Esophagus squamous epithelium (tissue), 5 donors: Measurements from ENCODE around the gene TSPAN18. TPM values are rescaled to one million over a fixed set of nuclear protein-coding genes. Genes with fewer than 3 reads are reported as not detected.

ENCODE experiments used
- DNase-seq: peaks from one replicate; lab custom pipeline; 2025; lab: John Stamatoyannopoulos, UW
- H3K27ac ChIP-seq, 4 donors: fragments of 200-600 bp; sonication (generic); one replicate each; pipeline ENCODE4 v1.5.1; 2016 to 2019; ENCODE audit warnings: mild to moderate bottlenecking in 1 of 4
- H3K27me3 ChIP-seq, 4 donors: fragments of 200-600 bp; sonication (generic); 1 replicate in 3 of 4; 2 replicates in 1 of 4; pipeline versions ENCODE4 v1.5.1 to v1.6.0; 2017 to 2021; ENCODE audit warnings: antibody characterized with exemption in 1 of 4
- H3K36me3 ChIP-seq, 3 donors: fragments of 200-600 bp; sonication (generic); one replicate each; pipeline ENCODE4 v1.5.1; 2016 to 2019
- H3K4me1 ChIP-seq, 3 donors: fragments of 200-600 bp; sonication (generic); one replicate each; pipeline ENCODE4 v1.5.1; 2017 to 2019
- H3K4me3 ChIP-seq, 4 donors: fragments of 200-600 bp; sonication (generic); 1 replicate in 3 of 4; 2 replicates in 1 of 4; pipeline ENCODE4 v1.5.1; 2016 to 2019; ENCODE audit warnings: mild to moderate bottlenecking in 2 of 4, moderate library complexity in 1 of 4
- H3K9me3 ChIP-seq, 3 donors: fragments of 200-600 bp; sonication (generic); one replicate each; pipeline ENCODE4 v1.5.1; 2016 to 2019
- POLR2A ChIP-seq, 4 donors: fragments of 450-650 bp; IDR thresholded peaks; one replicate each; pipeline ENCODE4 v1.6.1; 2017; ENCODE audit warnings: antibody characterized with exemption in 4 of 4, mild to moderate bottlenecking in 4 of 4, moderate library complexity in 3 of 4
- WGBS, 2 donors: methylation state at CpG; one replicate each; pipeline ENCODE4 v1.1.5; 2018; 5-methylcytosine and 5-hydroxymethylcytosine counted together
- intact Hi-C: fragments of 100-400 bp; cut with DNase I; formaldehyde crosslinking; loops from one replicate; pipeline ENCODE4 v1.15.0; 2022
- total RNA-seq, 4 donors: library from RNA; depleted of rRNA; stranded (reverse); fragments of >200 nt; gene quantifications; one replicate each; pipeline ENCODE4 v1.1.0, GENCODE V29; 2016
- TF ChIP-seq, protein P1 (sequence below), 6 experiments: fragments of 450-650 bp in 4 of 6; fragments of 200-600 bp in 2 of 6; sonication (generic) in 2 of 6; IDR thresholded peaks; one replicate each; pipeline ENCODE4 v1.5.1; 2016 to 2019; ENCODE audit warnings: antibody characterized with exemption in 6 of 6, mild to moderate bottlenecking in 4 of 6, moderate library complexity in 4 of 6
- donor health status: DM: yes; HTN: yes; CAD: no.

Gene TSPAN18
- total RNA-seq, 4 donors from 2014 or later = 0.80 to 4.4 (median 2.0) TPM

DNA sequence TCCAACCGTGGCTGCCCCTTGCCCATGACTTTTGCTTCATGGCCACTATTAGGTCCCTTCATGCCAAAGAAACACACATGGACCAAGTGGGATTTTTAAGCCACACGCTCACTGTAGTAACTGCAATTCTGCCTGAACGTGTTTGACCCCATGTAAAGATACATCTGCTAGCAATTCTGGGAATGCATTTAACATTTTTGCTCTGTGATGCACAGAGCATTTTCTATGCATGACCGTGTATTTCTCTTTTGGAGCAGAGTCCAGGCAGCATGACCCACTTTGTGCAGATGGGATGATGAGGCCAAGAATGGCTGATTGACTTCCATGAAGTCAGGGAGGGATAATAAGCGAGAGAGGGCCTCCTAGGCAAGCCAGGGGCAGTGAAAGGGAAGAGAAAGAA is 115.5 kb downstream of the TSPAN18 start:
- DNase-seq = no peak
- peaks cover 0 to 14% (median 0%) of the 10 kb centered on the region in 3 donors for H3K4me1 ChIP-seq
- intact Hi-C loops = no loop called here
- peaks cover 0 to 6% (median 0%) of the 10 kb centered on the region in 3 donors for H3K9me3 ChIP-seq
- 68 to 83% methylated on average over 4 to 5 of the region's 5 CpGs for WGBS, 2 donors
- no peak for TF ChIP-seq POLR2A (IDR thresholded peaks at IDR 0.05)
- TF ChIP-seq, protein P1, sequence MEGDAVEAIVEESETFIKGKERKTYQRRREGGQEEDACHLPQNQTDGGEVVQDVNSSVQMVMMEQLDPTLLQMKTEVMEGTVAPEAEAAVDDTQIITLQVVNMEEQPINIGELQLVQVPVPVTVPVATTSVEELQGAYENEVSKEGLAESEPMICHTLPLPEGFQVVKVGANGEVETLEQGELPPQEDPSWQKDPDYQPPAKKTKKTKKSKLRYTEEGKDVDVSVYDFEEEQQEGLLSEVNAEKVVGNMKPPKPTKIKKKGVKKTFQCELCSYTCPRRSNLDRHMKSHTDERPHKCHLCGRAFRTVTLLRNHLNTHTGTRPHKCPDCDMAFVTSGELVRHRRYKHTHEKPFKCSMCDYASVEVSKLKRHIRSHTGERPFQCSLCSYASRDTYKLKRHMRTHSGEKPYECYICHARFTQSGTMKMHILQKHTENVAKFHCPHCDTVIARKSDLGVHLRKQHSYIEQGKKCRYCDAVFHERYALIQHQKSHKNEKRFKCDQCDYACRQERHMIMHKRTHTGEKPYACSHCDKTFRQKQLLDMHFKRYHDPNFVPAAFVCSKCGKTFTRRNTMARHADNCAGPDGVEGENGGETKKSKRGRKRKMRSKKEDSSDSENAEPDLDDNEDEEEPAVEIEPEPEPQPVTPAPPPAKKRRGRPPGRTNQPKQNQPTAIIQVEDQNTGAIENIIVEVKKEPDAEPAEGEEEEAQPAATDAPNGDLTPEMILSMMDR (IDR thresholded peaks at IDR 0.05) = no peak
- no peaks in the 10 kb centered on the region for H3K36me3 ChIP-seq
- H3K27me3 ChIP-seq = peaks cover 0 to 24% (median 0%) of the 10 kb centered on the region in 4 donors
- H3K4me3 ChIP-seq = no peak overlapping the region
- peak overlapping the region in 2 of 4 donors; percentile 14 to 42 for H3K27ac ChIP-seq

DNA sequence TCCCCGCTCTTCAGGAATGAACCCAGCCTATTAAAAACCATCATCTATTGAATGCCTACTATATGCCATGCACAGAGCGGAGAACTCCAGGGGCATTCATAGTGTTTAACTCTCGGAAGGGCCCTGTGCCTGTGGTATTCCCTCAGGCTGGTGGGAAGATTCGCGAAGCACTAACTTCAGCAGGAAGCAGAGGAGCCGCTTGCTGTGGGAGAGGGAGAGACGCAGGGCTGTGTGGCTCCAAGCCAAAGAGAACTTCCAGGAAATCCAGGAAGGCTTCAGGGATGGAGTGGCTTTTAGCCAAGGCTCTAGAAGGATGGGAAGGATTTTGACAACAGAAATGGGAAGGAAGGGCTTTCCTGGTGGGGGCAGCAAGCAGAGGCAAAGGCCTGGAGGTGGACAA is 120.1 kb downstream of the TSPAN18 start:
- H3K36me3 ChIP-seq = no peaks in the 10 kb centered on the region
- no peaks in the 10 kb centered on the region for H3K27me3 ChIP-seq
- no peak for DNase-seq
- H3K4me3 ChIP-seq = no peak overlapping the region
- H3K9me3 ChIP-seq = peaks cover 0 to 9% (median 0%) of the 10 kb centered on the region in 3 donors
- no peak overlapping the region for H3K27ac ChIP-seq
- WGBS, 2 donors = 74 to 76% methylated on average over 3 to 6 of the region's 7 CpGs
- intact Hi-C loops = no loop called here
- TF ChIP-seq, protein P1 (IDR thresholded peaks at IDR 0.05) = no peak
- no peak for TF ChIP-seq POLR2A (IDR thresholded peaks at IDR 0.05)
- H3K4me1 ChIP-seq = no peaks in the 10 kb centered on the region

DNA sequence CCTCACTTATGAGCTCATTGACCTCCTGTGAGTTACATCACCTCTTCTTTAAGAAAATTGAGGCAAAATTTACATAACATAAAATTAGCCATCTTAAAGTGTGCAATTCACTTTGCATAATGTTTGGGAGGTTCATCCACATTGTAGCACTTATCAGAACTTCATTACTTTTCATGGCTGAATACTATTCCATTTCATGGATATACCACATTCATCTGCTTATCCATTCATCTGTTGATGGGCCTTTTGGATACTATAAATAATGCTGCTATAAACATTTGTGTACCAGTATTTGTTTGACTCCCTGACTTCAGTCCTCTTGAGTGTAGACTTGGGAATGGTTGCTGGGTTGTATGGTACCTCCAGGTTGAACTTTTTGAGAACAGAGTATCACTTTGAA is 120.6 kb downstream of the TSPAN18 start:
- no peaks in the 10 kb centered on the region for H3K36me3 ChIP-seq
- H3K27me3 ChIP-seq = no peaks in the 10 kb centered on the region
- H3K4me1 ChIP-seq = no peaks in the 10 kb centered on the region
- no peak overlapping the region for H3K27ac ChIP-seq
- intact Hi-C loops = no loop called here
- no peak overlapping the region for H3K4me3 ChIP-seq
- DNase-seq = no peak
- H3K9me3 ChIP-seq = peaks cover 0 to 9% (median 0%) of the 10 kb centered on the region in 3 donors
- TF ChIP-seq POLR2A (IDR thresholded peaks at IDR 0.05) = no peak
- TF ChIP-seq, protein P1 (IDR thresholded peaks at IDR 0.05) = no peak

DNA sequence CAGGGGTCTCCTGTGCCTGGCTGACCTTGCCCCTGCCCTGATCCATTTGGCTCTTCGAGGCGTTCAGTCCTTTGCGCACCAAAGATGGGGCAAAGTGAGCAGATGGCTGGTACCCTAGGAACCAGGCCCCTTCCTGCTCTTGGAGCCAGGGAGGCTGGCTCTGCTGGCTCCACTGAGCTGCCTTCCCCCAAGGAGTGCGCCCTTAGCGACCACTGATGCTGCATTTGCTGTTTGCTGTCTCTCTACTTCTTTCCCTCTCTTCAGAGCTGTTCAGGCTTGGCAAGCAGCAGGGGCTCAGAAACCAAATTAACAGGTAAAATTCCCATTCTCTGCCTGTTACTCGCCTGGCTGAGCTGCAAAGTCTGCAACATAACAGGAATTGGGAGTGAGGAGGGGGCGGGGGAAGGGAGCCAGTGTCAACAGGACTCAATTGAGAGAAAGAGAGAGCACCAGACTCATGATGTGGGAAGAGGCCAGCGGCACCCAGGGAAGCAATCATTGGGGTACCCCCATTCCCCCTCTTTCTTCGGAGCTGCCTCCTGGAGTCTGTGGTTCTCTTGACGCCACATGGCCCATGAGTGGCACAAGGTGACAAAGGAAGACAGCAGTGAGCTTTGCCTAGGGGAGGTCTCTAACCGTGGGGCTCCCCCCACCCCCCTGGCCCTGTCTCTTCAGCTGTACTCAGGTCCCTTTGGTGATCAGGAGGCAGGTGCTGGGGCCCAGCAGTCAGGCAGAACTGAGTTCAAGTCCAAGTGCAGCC is 121.6 kb downstream of the TSPAN18 start:
- no peak overlapping the region for H3K4me3 ChIP-seq
- no peaks in the 10 kb centered on the region for H3K4me1 ChIP-seq
- peaks cover 0 to 9% (median 0%) of the 10 kb centered on the region in 3 donors for H3K9me3 ChIP-seq
- no peaks in the 10 kb centered on the region for H3K27me3 ChIP-seq
- H3K36me3 ChIP-seq = no peaks in the 10 kb centered on the region
- 76 to 83% methylated on average over 5 to 11 of the region's 11 CpGs for WGBS, 2 donors
- DNase-seq = no peak
- intact Hi-C loops = no loop called here
- no peak overlapping the region for H3K27ac ChIP-seq
- TF ChIP-seq POLR2A (IDR thresholded peaks at IDR 0.05) = no peak

DNA sequence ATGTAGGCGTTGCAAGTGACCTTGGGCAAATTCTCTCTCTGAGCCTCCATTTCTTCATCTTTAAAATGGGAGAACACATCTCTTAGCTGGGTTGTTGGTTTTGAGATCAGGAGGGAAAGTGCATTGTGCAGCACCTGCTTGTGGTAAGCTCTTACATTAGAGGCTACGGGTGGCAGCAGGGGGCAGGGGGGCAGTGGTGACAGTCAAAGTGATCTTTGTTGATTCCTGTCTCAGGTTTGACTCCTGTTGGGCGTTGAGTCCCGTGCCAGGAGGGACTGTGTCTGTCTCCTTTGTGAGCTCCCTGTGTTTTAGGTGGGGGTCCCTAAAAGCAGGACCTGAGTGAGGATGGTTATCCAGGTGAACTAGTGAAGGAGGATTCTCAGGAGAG is 122.2 kb downstream of the TSPAN18 start:
- intact Hi-C loops = no loop called here
- H3K4me1 ChIP-seq = peaks cover 0 to 5% (median 0%) of the 10 kb centered on the region in 3 donors
- TF ChIP-seq, protein P1 (IDR thresholded peaks at IDR 0.05) = no peak
- TF ChIP-seq POLR2A (IDR thresholded peaks at IDR 0.05) = no peak
- no peak overlapping the region for H3K27ac ChIP-seq
- H3K36me3 ChIP-seq = no peaks in the 10 kb centered on the region
- WGBS, 2 donors = 71 to 85% methylated on average over 4 of the region's 4 CpGs
- no peak overlapping the region for H3K4me3 ChIP-seq
- H3K9me3 ChIP-seq = peaks cover 0 to 9% (median 0%) of the 10 kb centered on the region in 3 donors
- H3K27me3 ChIP-seq = no peaks in the 10 kb centered on the region
- no peak for DNase-seq
